Activated gamma-delta T cell (primary cell): ENCODE data around the gene SGK1.
"Not testable (repeated sequence)": the region's sequence is repeated elsewhere in the genome, so short reads cannot be mapped to it uniquely, and the experiment has no call there.

Experiments
- DNase-seq: peaks from one replicate; lab custom pipeline; 2025; lab: John Stamatoyannopoulos, UW

Gene SGK1

DNA sequence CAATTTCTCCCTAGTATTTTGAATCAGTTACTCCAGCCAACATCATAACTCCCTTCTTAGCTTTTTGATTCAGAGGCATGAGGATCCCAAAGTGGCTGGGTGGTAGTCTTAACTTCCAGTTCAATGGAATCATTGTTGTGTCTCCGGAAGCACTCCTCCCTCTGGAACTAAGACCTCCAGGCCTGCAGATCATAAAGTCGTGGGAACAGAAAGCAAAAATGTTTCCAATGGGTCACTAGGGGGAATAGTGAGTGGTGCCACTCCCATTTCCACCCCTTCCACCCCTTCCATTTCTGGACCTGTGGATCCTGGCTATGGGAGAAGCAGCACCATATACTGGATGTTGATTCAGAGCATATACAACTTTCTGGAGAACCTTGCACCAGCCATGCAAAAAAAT lies 130.8 kb downstream of the SGK1 start:
- DNase-seq = no peak

DNA sequence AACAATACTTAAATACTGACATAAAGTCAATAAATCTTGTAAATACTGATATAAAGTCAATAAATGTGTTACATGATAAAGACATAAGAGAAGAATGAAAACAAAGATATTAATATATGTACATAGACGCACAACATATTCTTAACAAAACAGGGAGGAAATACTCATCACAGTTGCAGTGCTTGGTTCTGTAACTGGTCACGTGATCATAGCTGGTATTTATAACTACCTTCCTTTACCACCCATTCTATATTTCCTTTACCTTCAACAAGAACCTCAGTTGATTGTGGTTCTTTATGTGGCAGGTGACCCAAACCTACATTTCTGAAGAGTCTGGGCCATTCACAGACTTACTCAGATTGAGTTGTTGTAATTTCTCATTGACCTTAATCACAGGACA lies 131.6 kb downstream of the SGK1 start:
- no peak for DNase-seq

GRCh38 chr6:134185277-134185676 lies 132.6 kb downstream of the SGK1 start:
- DNase-seq = no peak

DNA sequence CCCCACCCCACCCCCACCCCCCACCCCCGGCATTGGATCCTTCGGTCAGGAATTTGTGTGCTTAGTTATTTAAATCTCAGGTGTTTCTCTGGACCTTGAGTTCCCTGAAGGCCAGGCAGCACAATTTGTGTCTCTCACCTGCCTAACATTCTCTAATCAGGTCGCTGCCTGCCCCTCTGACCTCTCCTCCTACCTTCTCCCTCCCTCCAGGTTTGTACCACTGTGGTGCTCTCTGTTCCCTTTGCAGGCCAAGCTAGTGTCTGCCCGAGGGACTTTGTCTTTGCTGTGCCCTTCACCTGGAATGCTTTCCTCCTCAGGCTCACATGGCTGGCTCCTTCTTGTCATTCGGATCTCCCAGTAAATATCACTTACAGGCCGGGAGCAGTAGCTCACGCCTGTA lies 134.1 kb downstream of the SGK1 start:
- DNase-seq = no peak

GRCh38 chr6:134182528-134182927 lies 135.4 kb downstream of the SGK1 start:
- no peak for DNase-seq

DNA sequence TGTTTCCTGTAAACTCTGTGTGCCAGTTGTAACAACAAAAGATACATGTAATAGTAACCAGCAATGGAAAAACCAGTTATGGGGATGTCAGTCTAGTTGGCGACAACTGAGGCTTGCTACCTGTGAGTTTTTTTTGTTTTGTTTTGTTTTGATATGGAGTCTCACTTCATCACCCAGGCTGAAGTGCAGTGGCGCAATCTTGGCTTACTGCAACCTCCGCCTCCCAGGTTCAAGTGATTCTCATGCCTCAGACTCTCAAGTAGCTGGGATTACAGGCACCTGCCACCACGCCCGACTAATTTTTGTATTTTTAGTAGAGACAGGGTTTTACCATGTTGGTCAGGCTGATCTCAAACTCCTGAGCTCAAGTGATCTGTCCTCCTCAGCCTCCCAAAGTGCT lies 136.2 kb downstream of the SGK1 start:
- not testable (repeated sequence) for DNase-seq

- not testable (repeated sequence) for DNase-seq
These were observed 136.7 kb downstream of the SGK1 start for GRCh38 chr6:134181251-134181650.

DNA sequence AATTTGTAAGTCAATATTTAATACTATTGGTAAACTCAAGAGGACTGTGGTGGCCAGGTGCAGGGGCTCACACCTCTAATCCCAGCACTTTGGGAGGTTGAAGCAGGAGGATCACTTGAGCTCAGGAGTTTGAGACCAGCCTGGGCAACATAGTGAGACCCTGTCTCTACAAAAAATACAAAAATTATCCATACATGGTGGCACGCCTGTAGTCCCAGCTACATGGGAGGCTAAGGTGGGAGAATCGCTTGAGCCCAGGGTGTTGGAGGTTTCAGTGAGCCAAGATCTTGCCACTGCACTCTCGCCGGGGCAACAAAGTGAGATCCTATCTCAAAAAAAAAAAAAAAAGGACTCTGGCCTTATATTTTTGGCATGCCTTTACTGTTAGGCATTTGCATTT lies 137.4 kb downstream of the SGK1 start:
- not testable (repeated sequence) for DNase-seq

DNA sequence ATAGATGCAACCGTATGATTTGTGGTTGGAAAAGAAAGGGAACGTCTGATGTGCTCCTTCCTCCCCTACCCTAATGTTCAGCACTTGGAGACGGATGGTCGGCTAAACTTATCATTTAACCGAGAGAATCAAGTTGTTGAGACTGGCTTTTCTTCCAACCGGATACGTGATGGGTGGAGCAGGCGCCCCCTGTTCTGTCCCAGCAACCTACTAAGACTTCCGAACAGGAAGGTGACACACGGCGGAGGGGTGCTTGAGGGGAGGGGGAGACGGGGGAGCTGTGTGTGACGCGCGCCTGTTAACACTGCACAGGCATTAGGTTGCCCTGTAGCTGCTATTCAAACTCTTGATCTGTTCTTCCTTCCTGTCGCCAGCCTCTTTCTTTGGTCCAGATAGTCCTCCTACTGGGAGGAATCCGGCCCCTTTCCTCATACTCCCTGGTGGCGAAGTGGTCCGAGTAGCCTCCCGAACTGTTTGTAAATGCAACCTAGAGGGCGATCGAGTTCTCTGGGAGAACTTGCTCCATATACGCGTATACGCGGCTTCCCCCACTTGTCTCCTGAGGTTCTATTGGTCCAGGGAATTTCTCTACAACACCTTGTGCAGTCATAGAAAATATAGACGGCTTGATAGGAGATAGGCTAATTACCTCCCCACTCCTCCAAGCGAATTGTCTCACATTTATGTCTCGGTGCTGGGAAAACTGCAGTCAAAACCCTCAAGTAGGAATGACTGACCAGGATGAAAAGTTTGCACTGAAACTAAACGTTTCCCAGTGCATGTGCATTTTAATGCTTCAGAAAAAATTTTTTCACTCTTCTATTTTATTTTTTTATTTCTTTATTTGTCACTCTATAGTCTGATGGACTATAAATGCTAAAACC lies 139.5 kb downstream of the SGK1 start:
- peak; percentile 32 for DNase-seq

DNA sequence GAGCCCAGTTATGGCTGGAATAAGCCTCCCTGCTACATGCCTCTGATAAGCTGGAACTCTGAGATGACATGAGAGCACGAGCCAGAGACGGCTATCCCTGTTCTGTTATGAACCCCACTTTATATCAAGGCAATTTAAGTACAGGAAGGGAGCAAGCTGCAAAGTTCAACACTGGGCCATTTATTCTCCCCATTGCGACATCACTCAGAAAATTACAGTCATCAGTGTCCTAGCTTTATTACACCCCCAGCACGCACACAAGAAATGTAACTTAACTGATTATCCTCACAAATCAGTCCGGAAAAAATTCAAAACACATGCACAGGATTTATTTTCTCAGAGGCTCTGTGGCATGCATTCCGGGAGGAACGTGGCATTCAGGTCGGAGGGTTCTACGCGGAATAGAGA lies 140.2 kb downstream of the SGK1 start:
- no peak for DNase-seq

GRCh38 chr6:134177236-134177635 lies 140.7 kb downstream of the SGK1 start:
- no peak for DNase-seq

GRCh38 chr6:134176264-134176975 lies 141.5 kb downstream of the SGK1 start:
- DNase-seq = peak; percentile 13

- no peak for DNase-seq
These were observed 142.2 kb downstream of the SGK1 start for GRCh38 chr6:134175532-134176263.

DNA sequence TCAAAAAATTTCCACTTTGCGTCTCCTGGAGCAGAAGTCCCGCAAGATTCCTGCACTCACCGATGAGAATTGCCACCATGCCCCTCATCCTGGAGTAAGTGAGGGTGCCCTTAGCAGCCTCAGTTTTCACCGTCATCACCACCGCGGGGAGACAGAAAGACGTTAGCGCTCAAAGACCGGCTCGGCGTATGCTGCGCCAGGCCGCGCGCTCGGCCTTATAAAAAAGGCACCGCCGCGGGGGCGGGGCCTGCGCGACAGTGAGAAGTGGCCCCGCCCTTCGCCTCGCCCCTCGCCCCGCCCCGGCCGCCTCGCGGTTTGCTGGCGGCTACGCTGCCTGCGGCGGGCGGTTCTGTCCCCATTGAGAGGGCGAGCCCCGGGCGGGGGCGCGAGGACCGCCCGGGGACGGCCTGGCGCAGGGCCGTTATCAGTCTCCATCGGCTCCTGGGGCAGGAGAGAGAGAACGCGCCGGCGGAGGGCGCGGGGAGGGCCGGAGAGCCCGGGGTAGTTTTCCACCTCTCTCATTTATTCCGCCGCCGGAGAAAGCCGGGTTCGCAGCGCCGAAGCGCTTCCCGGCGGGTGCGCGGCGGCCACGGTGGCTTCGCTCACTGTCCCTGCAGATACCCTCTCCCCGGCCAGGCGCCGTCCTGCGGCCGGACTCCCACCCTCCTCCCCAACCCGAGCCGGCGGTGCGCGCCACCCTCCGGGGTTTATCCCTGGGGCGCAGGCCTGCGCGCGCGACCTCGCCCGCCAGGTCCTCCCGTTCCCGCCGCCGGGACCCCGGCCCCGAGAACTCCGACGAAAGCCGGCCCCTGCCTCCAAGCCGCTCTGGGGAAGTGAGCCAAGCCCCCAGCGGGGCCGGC lies 143.0 kb downstream of the SGK1 start:
- peak; percentile 86 for DNase-seq

GRCh38 chr6:134173936-134174671 lies 143.8 kb downstream of the SGK1 start:
- DNase-seq = no peak

GRCh38 chr6:134173366-134173725 lies 144.6 kb downstream of the SGK1 start:
- no peak for DNase-seq

DNA sequence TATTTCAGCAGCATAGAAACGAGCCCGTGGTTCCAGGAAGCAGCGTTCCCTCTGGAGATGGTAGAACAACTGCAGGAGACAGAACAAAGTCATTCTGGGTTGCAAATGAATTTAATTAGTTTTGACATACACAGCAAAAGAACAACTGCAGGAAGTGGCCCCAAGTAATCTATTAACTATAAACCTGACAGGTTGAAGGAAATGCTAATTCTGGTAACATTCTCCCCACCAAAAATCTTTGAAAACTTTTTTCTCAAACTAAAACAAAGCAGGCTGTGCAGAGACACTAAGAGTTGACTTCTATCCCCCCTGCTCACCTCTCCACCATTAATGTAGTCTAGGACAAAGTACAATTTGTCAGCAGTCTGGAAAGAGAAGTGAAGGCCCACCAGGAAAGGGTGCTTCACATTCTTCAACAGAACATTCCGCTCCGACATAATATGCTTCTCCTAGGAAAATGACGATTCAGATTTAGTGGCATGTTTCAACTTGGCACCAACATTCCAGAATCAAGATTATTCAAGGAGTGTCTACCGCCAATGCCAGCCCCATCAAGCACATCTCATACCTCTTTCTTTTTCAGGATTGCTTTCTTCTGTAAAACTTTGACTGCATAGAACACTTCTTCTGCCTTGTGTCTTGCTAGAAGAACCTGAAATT lies 145.1 kb downstream of the SGK1 start:
- DNase-seq = no peak

DNA sequence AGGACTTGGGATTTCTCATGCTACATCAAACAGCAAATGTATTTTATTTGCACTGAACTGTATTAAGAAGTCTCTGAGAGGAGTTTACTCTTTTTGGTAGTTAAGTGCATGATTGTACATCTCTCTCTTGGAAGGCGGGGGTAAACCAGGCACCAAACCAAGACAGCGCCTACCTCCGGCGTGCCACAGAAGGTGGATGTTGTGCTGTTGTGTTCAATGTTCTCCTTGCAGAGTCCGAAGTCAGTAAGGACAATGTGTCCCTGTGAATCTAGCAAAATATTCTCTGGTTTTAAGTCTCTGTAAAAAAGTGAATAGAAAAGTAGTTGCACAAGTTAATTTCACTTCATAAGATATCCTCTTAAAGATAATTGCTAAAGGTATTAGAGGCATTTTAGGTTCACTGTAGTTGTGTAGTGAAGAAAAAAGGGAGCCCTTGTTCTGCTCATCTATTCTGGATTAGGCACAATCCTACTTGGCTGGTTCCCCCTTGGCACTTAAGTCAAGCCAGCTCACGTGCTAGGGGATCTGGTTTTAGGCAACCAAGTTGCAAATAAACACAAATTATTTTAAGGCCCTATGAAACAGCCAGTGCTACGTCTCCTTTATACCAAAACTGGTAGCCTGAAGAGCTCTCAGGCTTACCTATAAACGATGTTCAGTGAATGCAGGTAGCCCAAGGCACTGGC lies 145.7 kb downstream of the SGK1 start:
- no peak for DNase-seq

GRCh38 chr6:134171517-134171916 lies 146.4 kb downstream of the SGK1 start:
- DNase-seq = no peak

DNA sequence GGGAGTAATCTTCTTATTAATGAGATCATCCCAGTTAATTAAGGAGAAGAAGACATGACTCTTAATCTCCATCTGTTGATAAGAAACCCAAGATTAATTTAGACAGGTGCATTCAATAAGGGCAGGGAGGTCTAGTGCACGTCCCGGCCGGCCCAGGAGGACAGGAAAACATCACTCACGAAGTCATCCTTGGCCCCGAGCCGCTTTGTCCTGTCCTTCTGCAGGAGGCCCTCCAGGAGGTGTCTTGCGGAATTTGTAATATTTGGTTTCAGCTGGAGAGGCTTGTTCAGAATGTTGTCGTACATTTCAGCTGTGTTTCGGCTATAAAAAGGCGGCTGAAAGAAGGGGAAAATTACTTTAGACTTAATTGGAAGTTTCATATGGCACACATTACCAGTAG lies 147.1 kb downstream of the SGK1 start:
- no peak for DNase-seq
